Astrocyte of the cerebellum (primary cell): Measurements from ENCODE around the gene RDH11.
A peak's percentile ranks its signal among the peaks of the same experiment; 100 is the strongest.

Experiments
- DNase-seq: peaks from one replicate; pipeline ENCODE4 v3.0.0-alpha.2; 2011; ENCODE audit warnings: low read depth
- H3K4me3 ChIP-seq: 2 replicates; pipeline ENCODE4 v1.5.1; 2011; ENCODE audit warnings: mild to moderate bottlenecking, low read depth, low read length, moderate library complexity
- CTCF ChIP-seq: IDR thresholded peaks from 2 replicates; pipeline ENCODE4 v1.5.1; 2012; ENCODE audit warnings: low read length, low read depth, moderate library complexity, mild to moderate bottlenecking; ENCODE audit errors: missing control alignments
- in situ Hi-C: cut with HindIII; loops from 2 replicates; pipeline ENCODE4 v1.10.0; 2017; ENCODE audit warnings: low sequenced_read_pairs

Gene RDH11

GRCh38 chr14:67674480-67675218 is 20.9 kb downstream of the RDH11 start, which contains the start of gene VTI1B:
Gene VTI1B, minus strand, starts transcription at chr14:67674632. Its CDS starts 143 bp downstream, at chr14:67674489.
- DNase-seq, result peak; percentile 27
- peak within 1 kb of the TSS; percentile 90 for H3K4me3 ChIP-seq
- in situ Hi-C loops, result no loop called here
- peak; percentile 41 for TF ChIP-seq CTCF

GRCh38 chr14:67674139-67674479 is 21.5 kb downstream of the RDH11 start:
- in situ Hi-C loops, result no loop called here
- peak overlapping the region; percentile 90 for H3K4me3 ChIP-seq

GRCh38 chr14:67673451-67673850 is 22.1 kb downstream of the RDH11 start:
- DNase-seq, result no peak
- in situ Hi-C loops, result no loop called here
- peak overlapping the region; percentile 90 for H3K4me3 ChIP-seq
- no peak for TF ChIP-seq CTCF

More at GRCh38 chr14:67674139-67674479, 21.5 kb downstream of the RDH11 start:
- no peak for DNase-seq
- TF ChIP-seq CTCF, result peak; percentile 8

GRCh38 chr14:67668559-67668958 is 27.0 kb downstream of the RDH11 start:
- DNase-seq, result no peak

GRCh38 chr14:67666750-67667449 is 28.7 kb downstream of the RDH11 start:
- peak; percentile 70 for TF ChIP-seq CTCF
- peak; percentile 64 for DNase-seq
- in situ Hi-C loops, result no loop called here
- H3K4me3 ChIP-seq, result no peak overlapping the region

More at GRCh38 chr14:67668559-67668958, 27.0 kb downstream of the RDH11 start:
- TF ChIP-seq CTCF, result no peak
- no peak overlapping the region for H3K4me3 ChIP-seq
- in situ Hi-C loops, result no loop called here

GRCh38 chr14:67665868-67666267 is 29.7 kb downstream of the RDH11 start:
- in situ Hi-C loops, result no loop called here
- no peak for TF ChIP-seq CTCF
- H3K4me3 ChIP-seq, result no peak overlapping the region
- DNase-seq, result no peak
